Tibial artery (tissue), 4 donors: Measurements from ENCODE around the gene MBTD1.

ENCODE experiments used
- DNase-seq, 2 donors: peaks; one replicate each; pipeline ENCODE4 v3.0.0-alpha.2; 2019
- H3K27ac ChIP-seq, 2 donors: fragments of 200-600 bp; sonication (generic) in 1 of 2; 1 replicate in 1 of 2; 2 replicates in 1 of 2; pipeline ENCODE4 v1.5.1; 2018 to 2019; ENCODE audit warnings: mild to moderate bottlenecking in 1 of 2
- H3K27me3 ChIP-seq, 2 donors: fragments of 200-600 bp; sonication (generic) in 1 of 2; one replicate each; pipeline versions ENCODE4 v1.5.1 to v1.6.0; 2016 to 2019
- H3K36me3 ChIP-seq, 3 donors: fragments of 200-600 bp; sonication (generic) in 2 of 3; one replicate each; pipeline ENCODE4 v1.5.1; 2016 to 2019; ENCODE audit warnings: mild to moderate bottlenecking in 2 of 3
- H3K4me1 ChIP-seq, 4 donors: fragments of 200-600 bp; sonication (generic) in 2 of 4; 1 replicate in 3 of 4; 2 replicates in 1 of 4; pipeline ENCODE4 v1.5.1; 2016 to 2019
- H3K4me3 ChIP-seq, 2 donors: fragments of 200-600 bp; sonication (generic) in 1 of 2; 1 replicate in 1 of 2; 2 replicates in 1 of 2; pipeline ENCODE4 v1.5.1; 2018 to 2019; ENCODE audit warnings: mild to moderate bottlenecking in 2 of 2
- H3K9me3 ChIP-seq, 3 donors: fragments of 200-600 bp; sonication (generic) in 1 of 3; one replicate each; pipeline ENCODE4 v1.5.1; 2016 to 2019
- intact Hi-C: fragments of 100-400 bp; cut with DNase I; formaldehyde crosslinking; loops from one replicate; pipeline ENCODE4 v1.15.0; 2023; ENCODE audit warnings: low total_unique reads
- TF ChIP-seq, protein P1 (sequence below), 2 experiments: fragments of 200-600 bp in 1 of 2; fragments of 450-650 bp in 1 of 2; IDR thresholded peaks; one replicate each; pipeline ENCODE4 v1.5.1; 2017 to 2019; ENCODE audit warnings: antibody characterized with exemption in 2 of 2, mild to moderate bottlenecking in 1 of 2, moderate library complexity in 1 of 2

MBTD1 gene

GRCh38 chr17:51217946-51218345 is 41.9 kb downstream of the MBTD1 start:
- H3K4me1 ChIP-seq = no peaks in the 10 kb centered on the region
- no peak overlapping the region for H3K4me3 ChIP-seq
- DNase-seq = no peak
- intact Hi-C loops = no loop called here
- H3K27ac ChIP-seq = no peak overlapping the region
- TF ChIP-seq, protein P1, sequence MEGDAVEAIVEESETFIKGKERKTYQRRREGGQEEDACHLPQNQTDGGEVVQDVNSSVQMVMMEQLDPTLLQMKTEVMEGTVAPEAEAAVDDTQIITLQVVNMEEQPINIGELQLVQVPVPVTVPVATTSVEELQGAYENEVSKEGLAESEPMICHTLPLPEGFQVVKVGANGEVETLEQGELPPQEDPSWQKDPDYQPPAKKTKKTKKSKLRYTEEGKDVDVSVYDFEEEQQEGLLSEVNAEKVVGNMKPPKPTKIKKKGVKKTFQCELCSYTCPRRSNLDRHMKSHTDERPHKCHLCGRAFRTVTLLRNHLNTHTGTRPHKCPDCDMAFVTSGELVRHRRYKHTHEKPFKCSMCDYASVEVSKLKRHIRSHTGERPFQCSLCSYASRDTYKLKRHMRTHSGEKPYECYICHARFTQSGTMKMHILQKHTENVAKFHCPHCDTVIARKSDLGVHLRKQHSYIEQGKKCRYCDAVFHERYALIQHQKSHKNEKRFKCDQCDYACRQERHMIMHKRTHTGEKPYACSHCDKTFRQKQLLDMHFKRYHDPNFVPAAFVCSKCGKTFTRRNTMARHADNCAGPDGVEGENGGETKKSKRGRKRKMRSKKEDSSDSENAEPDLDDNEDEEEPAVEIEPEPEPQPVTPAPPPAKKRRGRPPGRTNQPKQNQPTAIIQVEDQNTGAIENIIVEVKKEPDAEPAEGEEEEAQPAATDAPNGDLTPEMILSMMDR (IDR thresholded peaks at IDR 0.05) = no peak
- no peaks in the 10 kb centered on the region for H3K27me3 ChIP-seq
- peaks cover 31 to 94% (median 65%) of the 10 kb centered on the region in 3 donors for H3K36me3 ChIP-seq
- no peaks in the 10 kb centered on the region for H3K9me3 ChIP-seq

DNA sequence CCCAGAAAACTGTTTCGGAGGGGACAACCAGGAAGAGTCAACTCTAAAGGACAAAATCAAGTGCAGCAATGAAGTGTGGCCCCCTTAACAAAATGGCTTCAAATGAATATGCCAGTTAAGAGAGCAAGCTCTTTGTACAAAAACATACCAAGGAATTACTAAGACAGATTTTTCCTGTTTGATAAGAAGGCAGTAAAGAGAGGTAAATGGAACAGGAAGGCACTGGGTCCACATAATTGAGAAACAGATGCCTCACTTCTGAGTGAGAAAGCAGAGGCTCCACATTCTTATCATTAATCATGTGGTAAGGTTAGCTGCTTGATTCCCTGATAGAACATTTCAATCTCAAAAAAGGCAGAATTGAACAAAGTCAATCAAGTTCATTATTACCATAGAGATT is 44.9 kb downstream of the MBTD1 start:
- no peak for DNase-seq
- Histone ChIP-seq H3K27ac (no peak overlapping the region), H3K9me3 (no peaks in the 10 kb centered on the region), H3K36me3 (peaks cover 38 to 91% (median 70%) of the 10 kb centered on the region in 3 donors), H3K4me3 (no peak overlapping the region), H3K27me3 (no peaks in the 10 kb centered on the region), H3K4me1 (no peaks in the 10 kb centered on the region)
- TF ChIP-seq, protein P1 (IDR thresholded peaks at IDR 0.05) = no peak
- intact Hi-C loops = no loop called here

DNA sequence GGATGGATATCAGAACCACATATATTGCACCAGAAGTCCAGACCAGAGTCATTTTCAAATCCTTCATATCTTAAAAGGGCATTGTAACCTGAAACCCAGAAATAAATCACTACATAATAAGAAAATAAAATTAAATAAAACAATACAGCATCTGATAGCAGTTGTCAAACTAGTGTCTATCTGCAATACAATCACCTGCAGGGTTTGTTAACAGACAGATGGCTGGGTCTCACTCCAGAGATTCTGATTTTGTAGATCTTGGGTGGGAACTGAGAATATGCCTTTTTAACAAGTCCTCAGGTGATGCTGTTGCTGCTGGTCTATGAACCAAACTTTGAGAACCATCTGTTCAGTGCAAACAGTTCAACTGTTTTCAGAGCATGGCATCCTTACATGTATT is 56.0 kb downstream of the MBTD1 start:
- H3K36me3 ChIP-seq = peaks cover 77 to 89% (median 80%) of the 10 kb centered on the region in 3 donors
- intact Hi-C loops = no loop called here
- H3K27me3 ChIP-seq = no peaks in the 10 kb centered on the region
- H3K27ac ChIP-seq = no peak overlapping the region
- H3K4me1 ChIP-seq = no peaks in the 10 kb centered on the region
- no peaks in the 10 kb centered on the region for H3K9me3 ChIP-seq
- no peak overlapping the region for H3K4me3 ChIP-seq
- TF ChIP-seq, protein P1 (IDR thresholded peaks at IDR 0.05) = no peak
- no peak for DNase-seq

DNA sequence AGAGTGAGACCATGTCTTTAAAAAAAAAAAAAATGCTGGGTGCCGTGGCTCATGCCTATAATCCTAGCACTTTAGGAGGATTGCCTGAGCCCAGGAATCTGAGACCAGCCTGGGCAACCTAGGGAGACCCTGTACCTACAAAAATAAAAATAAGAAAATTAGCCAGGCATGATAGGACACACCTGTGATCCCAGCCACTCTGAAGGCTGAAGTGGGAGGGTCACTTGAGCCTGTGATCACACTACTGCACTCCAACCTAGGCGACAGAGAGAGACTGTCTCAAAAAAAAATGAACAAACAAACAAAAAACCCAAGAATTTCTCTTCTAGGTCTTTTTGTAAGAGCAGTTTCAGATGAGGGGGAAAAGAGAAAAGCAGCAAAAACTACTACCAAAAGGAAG is 59.0 kb downstream of the MBTD1 start:
- intact Hi-C loops = no loop called here
- DNase-seq = no peak
- Histone ChIP-seq H3K36me3 (peaks cover 68 to 97% (median 82%) of the 10 kb centered on the region in 3 donors), H3K9me3 (no peaks in the 10 kb centered on the region), H3K27me3 (no peaks in the 10 kb centered on the region), H3K4me1 (no peaks in the 10 kb centered on the region), H3K4me3 (no peak overlapping the region), H3K27ac (no peak overlapping the region)
- TF ChIP-seq, protein P1 (IDR thresholded peaks at IDR 0.05) = no peak

- H3K4me1 ChIP-seq = no peaks in the 10 kb centered on the region
- intact Hi-C loops = no loop called here
- no peak for DNase-seq
- peaks cover 68 to 97% (median 82%) of the 10 kb centered on the region in 3 donors for H3K36me3 ChIP-seq
- TF ChIP-seq, protein P1 (IDR thresholded peaks at IDR 0.05) = no peak
- H3K27ac ChIP-seq = no peak overlapping the region
- H3K27me3 ChIP-seq = no peaks in the 10 kb centered on the region
- H3K4me3 ChIP-seq = no peak overlapping the region
- H3K9me3 ChIP-seq = no peaks in the 10 kb centered on the region
Observed at GRCh38 chr17:51200295-51200694, 59.6 kb downstream of the MBTD1 start.

GRCh38 chr17:51197754-51198153 is 62.1 kb downstream of the MBTD1 start:
- no peak for DNase-seq
- Histone ChIP-seq H3K27ac (no peak overlapping the region), H3K36me3 (peaks cover 70 to 96% (median 85%) of the 10 kb centered on the region in 3 donors), H3K4me1 (no peaks in the 10 kb centered on the region), H3K9me3 (no peaks in the 10 kb centered on the region), H3K27me3 (no peaks in the 10 kb centered on the region), H3K4me3 (no peak overlapping the region)
- intact Hi-C loops = no loop called here
- TF ChIP-seq, protein P1 (IDR thresholded peaks at IDR 0.05) = no peak
